IPS-20b (cell line): ENCODE data around the gene DCLK1.

Experiments
- H3K27ac ChIP-seq: one replicate; pipeline ENCODE4 v1.5.1; 2013; ENCODE audit warnings: low read length
- H3K27me3 ChIP-seq: 2 replicates; pipeline ENCODE4 v1.6.1; 2013; ENCODE audit warnings: mild to moderate bottlenecking, low read length, inconsistent platforms; ENCODE audit not compliant: insufficient read depth
- H3K36me3 ChIP-seq: 2 replicates; pipeline ENCODE4 v1.6.1; 2013; ENCODE audit warnings: low read depth, mild to moderate bottlenecking, inconsistent platforms, low read length, moderate library complexity; ENCODE audit not compliant: insufficient read depth
- H3K4me1 ChIP-seq: 2 replicates; pipeline ENCODE4 v1.6.1; 2013; ENCODE audit warnings: mild to moderate bottlenecking, control low read depth, inconsistent platforms, low read length, moderate library complexity; ENCODE audit not compliant: insufficient read depth
- H3K4me3 ChIP-seq: 2 replicates; pipeline ENCODE4 v1.5.1; 2013; ENCODE audit warnings: mild to moderate bottlenecking, low read length, inconsistent platforms
- H3K9ac ChIP-seq: 2 replicates; pipeline ENCODE4 v1.6.1; 2013; ENCODE audit warnings: low read depth, mild to moderate bottlenecking, inconsistent platforms, low read length, moderate library complexity
- H3K9me3 ChIP-seq: 2 replicates; pipeline ENCODE4 v1.6.1; 2013; ENCODE audit warnings: mild to moderate bottlenecking, low read depth, low read length, inconsistent platforms; ENCODE audit not compliant: insufficient read depth

The DCLK1 gene

GRCh38 chr13:35826626-35827254, 304.4 kb downstream of the DCLK1 start:
- H3K9ac ChIP-seq = no peak overlapping the region
- peaks cover 20% of the 10 kb centered on the region; the same call in 1 of the 2 replicates for H3K36me3 ChIP-seq
- H3K4me3 ChIP-seq = no peak overlapping the region
- H3K9me3 ChIP-seq = no peaks in the 10 kb centered on the region
- no peak overlapping the region for H3K27ac ChIP-seq
- no peaks in the 10 kb centered on the region for H3K27me3 ChIP-seq
- peaks cover 7% of the 10 kb centered on the region; the same call in 1 of the 2 replicates for H3K4me1 ChIP-seq

- H3K9ac ChIP-seq = no peak overlapping the region
- H3K9me3 ChIP-seq = no peaks in the 10 kb centered on the region
- no peaks in the 10 kb centered on the region for H3K27me3 ChIP-seq
- no peak overlapping the region for H3K27ac ChIP-seq
- peaks cover 32% of the 10 kb centered on the region for H3K36me3 ChIP-seq
- peaks cover 7% of the 10 kb centered on the region; the same call in 1 of the 2 replicates for H3K4me1 ChIP-seq
- H3K4me3 ChIP-seq = no peak overlapping the region
Measured at GRCh38 chr13:35824825-35825224, 306.4 kb downstream of the DCLK1 start.

- H3K27me3 ChIP-seq = no peaks in the 10 kb centered on the region
- peaks cover 32% of the 10 kb centered on the region for H3K36me3 ChIP-seq
- H3K4me1 ChIP-seq = peaks cover 7% of the 10 kb centered on the region; the same call in 1 of the 2 replicates
- no peak overlapping the region for H3K4me3 ChIP-seq
- no peak overlapping the region for H3K27ac ChIP-seq
- H3K9ac ChIP-seq = no peak overlapping the region
- H3K9me3 ChIP-seq = no peaks in the 10 kb centered on the region
Measured at GRCh38 chr13:35824395-35824794, 306.8 kb downstream of the DCLK1 start.

- no peak overlapping the region for H3K27ac ChIP-seq
- no peaks in the 10 kb centered on the region for H3K9me3 ChIP-seq
- no peak overlapping the region for H3K4me3 ChIP-seq
- no peaks in the 10 kb centered on the region for H3K27me3 ChIP-seq
- H3K4me1 ChIP-seq = peaks cover 7% of the 10 kb centered on the region; the same call in 1 of the 2 replicates
- H3K36me3 ChIP-seq = peaks cover 29% of the 10 kb centered on the region
- H3K9ac ChIP-seq = no peak overlapping the region
Measured at GRCh38 chr13:35822666-35823065, 308.5 kb downstream of the DCLK1 start.

GRCh38 chr13:35818633-35819067, 312.5 kb downstream of the DCLK1 start:
- Histone ChIP-seq H3K27ac (no peak overlapping the region), H3K4me1 (peaks cover 7% of the 10 kb centered on the region; the same call in 1 of the 2 replicates), H3K4me3 (no peak overlapping the region), H3K36me3 (peaks cover 11% of the 10 kb centered on the region), H3K27me3 (no peaks in the 10 kb centered on the region), H3K9me3 (no peaks in the 10 kb centered on the region), H3K9ac (no peak overlapping the region)

GRCh38 chr13:35817642-35818607, 313.3 kb downstream of the DCLK1 start:
- Histone ChIP-seq H3K9ac (no peak overlapping the region), H3K4me3 (no peak overlapping the region), H3K36me3 (peaks cover 11% of the 10 kb centered on the region), H3K9me3 (no peaks in the 10 kb centered on the region), H3K27me3 (no peaks in the 10 kb centered on the region), H3K27ac (no peak overlapping the region), H3K4me1 (peaks cover 4% of the 10 kb centered on the region; the same call in 1 of the 2 replicates)

GRCh38 chr13:35814605-35815011, 316.6 kb downstream of the DCLK1 start:
- H3K4me3 ChIP-seq = no peak overlapping the region
- H3K27me3 ChIP-seq = no peaks in the 10 kb centered on the region
- no peak overlapping the region for H3K27ac ChIP-seq
- no peaks in the 10 kb centered on the region for H3K9me3 ChIP-seq
- no peak overlapping the region for H3K9ac ChIP-seq
- H3K36me3 ChIP-seq = no peaks in the 10 kb centered on the region
- peaks cover 3% of the 10 kb centered on the region; the same call in 1 of the 2 replicates for H3K4me1 ChIP-seq

GRCh38 chr13:35812736-35813135, 318.4 kb downstream of the DCLK1 start:
- no peaks in the 10 kb centered on the region for H3K27me3 ChIP-seq
- H3K4me3 ChIP-seq = no peak overlapping the region
- peaks cover 3% of the 10 kb centered on the region; the same call in 1 of the 2 replicates for H3K4me1 ChIP-seq
- H3K9me3 ChIP-seq = no peaks in the 10 kb centered on the region
- H3K9ac ChIP-seq = no peak overlapping the region
- no peak overlapping the region for H3K27ac ChIP-seq
- H3K36me3 ChIP-seq = no peaks in the 10 kb centered on the region

- no peaks in the 10 kb centered on the region for H3K9me3 ChIP-seq
- H3K9ac ChIP-seq = no peak overlapping the region
- H3K4me3 ChIP-seq = no peak overlapping the region
- 0 out of 2 replicates have a peak, but pooled peaks cover 3% of the 10 kb centered on the region for H3K36me3 ChIP-seq
- no peaks in the 10 kb centered on the region for H3K27me3 ChIP-seq
- H3K4me1 ChIP-seq = peaks cover 3% of the 10 kb centered on the region; the same call in 1 of the 2 replicates
- H3K27ac ChIP-seq = no peak overlapping the region
Measured at GRCh38 chr13:35810321-35810720, 320.9 kb downstream of the DCLK1 start.

- no peak overlapping the region for H3K27ac ChIP-seq
- H3K9me3 ChIP-seq = no peaks in the 10 kb centered on the region
- H3K27me3 ChIP-seq = no peaks in the 10 kb centered on the region
- H3K36me3 ChIP-seq = 0 out of 2 replicates have a peak, but pooled peaks cover 3% of the 10 kb centered on the region
- H3K4me1 ChIP-seq = peaks cover 3% of the 10 kb centered on the region; the same call in 1 of the 2 replicates
- no peak overlapping the region for H3K4me3 ChIP-seq
- H3K9ac ChIP-seq = no peak overlapping the region
Measured at GRCh38 chr13:35808846-35809245, 322.3 kb downstream of the DCLK1 start.

- H3K9ac ChIP-seq = no peak overlapping the region
- H3K4me3 ChIP-seq = no peak overlapping the region
- H3K36me3 ChIP-seq = 0 out of 2 replicates have a peak, but pooled peaks cover 4% of the 10 kb centered on the region
- no peaks in the 10 kb centered on the region for H3K9me3 ChIP-seq
- H3K27ac ChIP-seq = no peak overlapping the region
- H3K27me3 ChIP-seq = no peaks in the 10 kb centered on the region
- no peaks in the 10 kb centered on the region for H3K4me1 ChIP-seq
Measured at GRCh38 chr13:35804901-35805300, 326.3 kb downstream of the DCLK1 start.
